ENCODE measurements around the gene GALNTL6. TPM values are rescaled to one million over a fixed set of nuclear protein-coding genes. Genes with fewer than 3 reads are reported as not detected.

The GALNTL6 gene
- total and polyA plus RNA-seq, 9 of the 15 experiments (the other 6 are each of a cell fraction or from before 2014, with no cell fraction given), result 0.18 to 0.50 (median 0.29) TPM

DNA sequence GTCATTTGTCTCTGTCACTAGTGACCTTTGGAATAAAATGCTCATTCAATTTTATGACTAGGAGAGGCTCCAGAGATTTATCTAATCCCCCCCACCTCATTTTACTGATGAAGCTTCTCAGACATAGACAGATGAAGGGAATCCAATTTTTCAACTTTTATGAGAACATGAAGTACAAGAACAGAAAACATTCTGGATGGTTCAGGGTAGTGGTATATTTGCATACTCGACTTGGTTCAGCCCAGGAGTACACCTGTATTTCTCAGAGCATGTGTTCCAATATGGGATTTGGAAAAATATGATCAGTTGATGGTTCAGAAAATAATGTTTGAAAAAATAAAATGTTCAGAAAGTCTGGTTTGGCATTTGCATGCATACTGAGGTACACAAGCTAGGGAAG, 1224.0 kb downstream of the GALNTL6 start:
- FAIRE-seq, result no peak
- intact Hi-C loops (cut with micrococcal nuclease) (loop anchor here (5.0 kb wide), 1 partner anchor 85 kb away; no protein-coding TSS in a partner anchor), in situ Hi-C loops (cut with MboI) (no loop called here)
- no peaks in the 10 kb centered on the region for H3K36me3 ChIP-seq (ENCODE audit: control insufficient read depth, insufficient read depth, low read length)
- ChIA-PET CTCF (ENCODE audit: low intra/inter-chr PET ratio) (no interaction called here), POLR2A (interaction anchor here (1.1 kb wide), 1 partner anchor 265 kb away, joined by 3 read pairs; no protein-coding TSS in a partner anchor)
- TF ChIP-seq ZNF212 (CRISPR knock-in tag; IDR thresholded peaks at IDR 0.05) (no peak), ZZZ3 (IDR thresholded peaks at IDR 0.05) (no peak), ZNF444 (CRISPR knock-in tag; IDR thresholded peaks at IDR 0.05) (no peak), STAT5A (IDR thresholded peaks at IDR 0.05; ENCODE audit: borderline replicate concordance, low read length) (no peak), NBN (IDR thresholded peaks at IDR 0.05; ENCODE audit: low read depth) (no peak), ESRRB (CRISPR knock-in tag; IDR thresholded peaks at IDR 0.05; ENCODE audit: borderline replicate concordance) (no peak)
- TF ChIP-seq, protein P1, sequence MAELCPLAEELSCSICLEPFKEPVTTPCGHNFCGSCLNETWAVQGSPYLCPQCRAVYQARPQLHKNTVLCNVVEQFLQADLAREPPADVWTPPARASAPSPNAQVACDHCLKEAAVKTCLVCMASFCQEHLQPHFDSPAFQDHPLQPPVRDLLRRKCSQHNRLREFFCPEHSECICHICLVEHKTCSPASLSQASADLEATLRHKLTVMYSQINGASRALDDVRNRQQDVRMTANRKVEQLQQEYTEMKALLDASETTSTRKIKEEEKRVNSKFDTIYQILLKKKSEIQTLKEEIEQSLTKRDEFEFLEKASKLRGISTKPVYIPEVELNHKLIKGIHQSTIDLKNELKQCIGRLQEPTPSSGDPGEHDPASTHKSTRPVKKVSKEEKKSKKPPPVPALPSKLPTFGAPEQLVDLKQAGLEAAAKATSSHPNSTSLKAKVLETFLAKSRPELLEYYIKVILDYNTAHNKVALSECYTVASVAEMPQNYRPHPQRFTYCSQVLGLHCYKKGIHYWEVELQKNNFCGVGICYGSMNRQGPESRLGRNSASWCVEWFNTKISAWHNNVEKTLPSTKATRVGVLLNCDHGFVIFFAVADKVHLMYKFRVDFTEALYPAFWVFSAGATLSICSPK (IDR thresholded peaks at IDR 0.05; ENCODE audit: borderline replicate concordance), result no peak
- TF ChIP-seq, protein P2, sequence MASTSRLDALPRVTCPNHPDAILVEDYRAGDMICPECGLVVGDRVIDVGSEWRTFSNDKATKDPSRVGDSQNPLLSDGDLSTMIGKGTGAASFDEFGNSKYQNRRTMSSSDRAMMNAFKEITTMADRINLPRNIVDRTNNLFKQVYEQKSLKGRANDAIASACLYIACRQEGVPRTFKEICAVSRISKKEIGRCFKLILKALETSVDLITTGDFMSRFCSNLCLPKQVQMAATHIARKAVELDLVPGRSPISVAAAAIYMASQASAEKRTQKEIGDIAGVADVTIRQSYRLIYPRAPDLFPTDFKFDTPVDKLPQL (IDR thresholded peaks at IDR 0.05; ENCODE audit: extremely low read depth, insufficient read length), result no peak
- DNase-seq (ENCODE audit: extremely low read depth in 1 of 4, low spot score in 3 of 4), result no peak
- no peaks in the 10 kb centered on the region for H3K27me3 ChIP-seq (ENCODE audit: control insufficient read depth in 2 of 2, insufficient read depth in 2 of 2, low read length in 2 of 2)
- H3K4me3 ChIP-seq, result no peak overlapping the region
- H3K27ac ChIP-seq (ENCODE audit: extremely low read depth, low read depth, low read length), result no peak overlapping the region
- H3K4me1 ChIP-seq (replicated peaks in 1 of 2; ENCODE audit: control insufficient read depth in 2 of 2, insufficient read depth in 2 of 2, low read length in 2 of 2), result peaks cover 0 to 2% of the 10 kb centered on the region in 2 experiments; a peak in 1 of 5 replicates
- no peaks in the 10 kb centered on the region for H4K20me1 ChIP-seq (replicated peaks; ENCODE audit: control insufficient read depth, insufficient read depth, low read length)
- BruUV-seq (replicated peaks), result no TSS peak
- no peaks in the 10 kb centered on the region for H3K9me1 ChIP-seq (ENCODE audit: control insufficient read depth, insufficient read depth, low read length)
- H2AFZ ChIP-seq (ENCODE audit: low read depth, low read length), result no peak overlapping the region
- no peak for ATAC-seq
- no peaks in the 10 kb centered on the region for H3K79me2 ChIP-seq (ENCODE audit: control insufficient read depth, insufficient read depth, low read length)
- H3K9ac ChIP-seq (ENCODE audit: insufficient read depth in 1 of 2, low read depth in 2 of 2, low read length in 2 of 2), result no peak overlapping the region
- H3K4me2 ChIP-seq (ENCODE audit: insufficient read depth, low read length), result no peak overlapping the region
- WGBS (ENCODE audit: insufficient coverage, low coverage, missing lambda C conversion rate), result 0% methylated on average over 1 of the region's 1 CpG
- no peaks in the 10 kb centered on the region for H3K9me3 ChIP-seq (replicated peaks; ENCODE audit: control insufficient read depth, insufficient read depth, low read depth, low read length)

Measured in K562 (cell line).